DOHH2 (cell line): ENCODE results near the gene GLYATL1.

ENCODE experiments used
- H3F3A ChIP-seq: fragments of 200-600 bp; sonication (generic), shearing (Covaris generic); 2 replicates; pipeline ENCODE4 v1.6.0; 2016; ENCODE audit warnings: antibody characterized with exemption, mild to moderate bottlenecking; ENCODE audit not compliant: control insufficient read depth, insufficient read depth
- H3K27ac ChIP-seq: fragments of 200-600 bp; sonication (generic); 2 replicates; pipeline ENCODE4 v1.5.1; 2014; ENCODE audit warnings: low read depth, mild to moderate bottlenecking, low read length, moderate library complexity
- H3K27me3 ChIP-seq: fragments of 200-600 bp; sonication (generic); 2 replicates; pipeline ENCODE4 v1.6.1; 2014; ENCODE audit warnings: mild to moderate bottlenecking, low read length, mixed read lengths; ENCODE audit not compliant: control insufficient read depth
- H3K36me3 ChIP-seq: fragments of 200-600 bp; sonication (generic); 2 replicates; pipeline ENCODE4 v1.6.1; 2014; ENCODE audit warnings: mild to moderate bottlenecking, low read length, moderate library complexity, mixed read lengths; ENCODE audit not compliant: control insufficient read depth
- H3K4me1 ChIP-seq: fragments of 200-600 bp; sonication (generic); 2 replicates; pipeline ENCODE4 v1.6.1; 2014; ENCODE audit warnings: mild to moderate bottlenecking, low read length, mixed read lengths; ENCODE audit not compliant: control insufficient read depth
- H3K4me2 ChIP-seq: fragments of 200-600 bp; sonication (generic); 2 replicates; pipeline ENCODE4 v1.6.0; 2014; ENCODE audit warnings: mild to moderate bottlenecking, low read length, moderate library complexity
- H3K4me3 ChIP-seq: fragments of 200-600 bp; sonication (generic); 2 replicates; pipeline ENCODE4 v1.5.1; 2014; ENCODE audit warnings: mild to moderate bottlenecking, low read length, mixed read lengths
- H3K79me2 ChIP-seq: fragments of 200-600 bp; sonication (generic); 2 replicates; pipeline ENCODE4 v1.6.1; 2014; ENCODE audit warnings: mild to moderate bottlenecking, low read length, mixed read lengths; ENCODE audit not compliant: control insufficient read depth
- H3K9me2 ChIP-seq: fragments of 200-600 bp; sonication (generic); replicated peaks from 2 replicates; pipeline ENCODE4 v1.6.1; 2014; ENCODE audit warnings: mild to moderate bottlenecking, low read length, mixed read lengths; ENCODE audit not compliant: control insufficient read depth
- H3K9me3 ChIP-seq: fragments of 200-600 bp; sonication (generic); 2 replicates; pipeline ENCODE4 v1.6.1; 2014; ENCODE audit warnings: antibody characterized with exemption, low read length, mixed read lengths; ENCODE audit not compliant: control insufficient read depth, insufficient read depth
- H4K20me1 ChIP-seq: fragments of 200-600 bp; sonication (generic); 2 replicates; pipeline ENCODE4 v1.6.0; 2014; ENCODE audit warnings: low read depth, mild to moderate bottlenecking, antibody characterized with exemption, low read length, moderate library complexity; ENCODE audit not compliant: control insufficient read depth, insufficient read depth
- CTCF ChIP-seq: fragments of 200-600 bp; sonication (generic); IDR thresholded peaks from one replicate; pipeline ENCODE4 v1.5.1; 2014; ENCODE audit warnings: antibody characterized with exemption, mild to moderate bottlenecking, low read depth, low read length; ENCODE audit not compliant: poor library complexity, severe bottlenecking
- EZH2phosphoT487 ChIP-seq: fragments of 200-600 bp; sonication (generic); IDR thresholded peaks from 2 replicates; pipeline ENCODE4 v1.6.1; 2017; ENCODE audit warnings: borderline replicate concordance, mild to moderate bottlenecking, antibody characterized with exemption, low read length, moderate library complexity, mixed read lengths

The GLYATL1 gene

DNA sequence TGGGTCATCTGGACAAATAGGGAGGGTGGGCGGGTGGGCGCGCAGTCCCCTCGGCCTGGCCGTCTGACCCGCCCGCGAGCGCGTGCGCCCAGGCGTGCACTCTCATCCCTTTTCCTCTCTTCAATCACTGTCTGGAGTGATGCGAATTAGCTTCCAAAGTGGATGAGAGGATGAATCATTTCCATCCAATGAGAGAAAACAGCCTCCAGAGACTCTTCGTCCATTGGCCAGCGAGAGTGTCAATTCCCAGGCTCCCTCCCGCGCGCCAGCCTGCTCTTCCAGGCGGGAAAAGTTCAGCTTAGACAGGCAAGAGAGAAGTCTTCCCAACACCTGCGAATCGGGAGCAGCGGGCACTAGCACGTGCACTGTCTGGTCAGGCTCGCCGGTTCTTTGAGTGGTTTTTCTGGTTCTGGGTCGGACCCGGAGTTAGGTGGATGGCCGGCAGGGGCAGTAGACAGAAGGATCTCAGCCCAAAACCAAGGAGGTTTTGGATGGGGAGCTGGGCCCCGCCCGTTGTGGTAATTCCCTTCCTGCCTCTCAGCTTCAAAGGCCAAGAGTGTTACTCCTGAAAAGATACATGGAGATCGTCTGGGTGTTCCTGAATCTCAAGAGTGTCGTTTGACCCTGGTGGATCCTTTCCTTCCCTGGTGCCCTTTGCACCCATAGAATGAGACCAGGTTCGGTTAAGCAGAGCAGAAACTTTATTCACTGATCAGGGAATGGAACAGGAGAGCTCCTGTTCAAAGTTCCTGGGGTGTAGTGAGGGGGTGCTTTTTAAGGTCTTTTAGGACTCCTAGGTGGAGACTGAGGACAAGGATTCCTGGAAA lies 33.4 kb upstream of the GLYATL1 start:
- no peaks in the 10 kb centered on the region for H3K27me3 ChIP-seq
- no peaks in the 10 kb centered on the region for H4K20me1 ChIP-seq

DNA sequence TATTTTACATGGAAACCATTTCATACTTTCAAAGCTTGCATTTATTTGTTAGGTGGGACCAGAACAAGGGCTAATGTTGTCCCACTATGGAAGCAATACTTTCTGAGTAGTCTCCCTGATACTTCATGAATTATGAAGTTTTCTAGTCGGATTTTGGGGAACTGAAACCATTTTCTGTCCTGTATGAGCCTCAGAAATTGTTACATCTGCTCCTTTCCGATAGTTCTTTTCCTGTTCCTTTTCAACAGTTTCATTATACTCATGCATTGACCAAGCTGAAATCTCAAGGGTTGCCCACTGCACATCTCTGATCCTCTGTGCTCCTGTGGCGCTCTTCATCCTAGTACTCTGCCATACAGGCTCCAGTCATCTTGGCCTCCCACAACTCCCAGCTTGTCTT lies 31.5 kb upstream of the GLYATL1 start:
- Histone ChIP-seq H3K36me3 (no peaks in the 10 kb centered on the region), H4K20me1 (no peaks in the 10 kb centered on the region), H3K27ac (peak overlapping the region; percentile 43; the same call in 1 of the 2 replicates), H3K9me3 (peaks cover 11% of the 10 kb centered on the region; the same call in 1 of the 2 replicates), H3K79me2 (no peaks in the 10 kb centered on the region), H3K27me3 (no peaks in the 10 kb centered on the region), H3K4me2 (peak overlapping the region; percentile 46), H3F3A (peaks cover 2% of the 10 kb centered on the region; the same call in 1 of the 2 replicates), H3K4me3 (no peak overlapping the region), H3K4me1 (peaks cover 13% of the 10 kb centered on the region), H3K9me2 (no peaks in the 10 kb centered on the region)
- TF ChIP-seq CTCF (no peak), EZH2phosphoT487 (no peak)

More for the DNA sequence above, 33.4 kb upstream of the GLYATL1 start:
- H3K36me3 ChIP-seq: no peaks in the 10 kb centered on the region
- no peak overlapping the region for H3K4me2 ChIP-seq
- no peak for TF ChIP-seq EZH2phosphoT487
- no peak for TF ChIP-seq CTCF
- H3K9me3 ChIP-seq: peaks cover 11% of the 10 kb centered on the region; the same call in 1 of the 2 replicates
- no peaks in the 10 kb centered on the region for H3K79me2 ChIP-seq
- H3K4me3 ChIP-seq: no peak overlapping the region
- no peak overlapping the region for H3K27ac ChIP-seq
- no peaks in the 10 kb centered on the region for H3K9me2 ChIP-seq
- H3K4me1 ChIP-seq: peaks cover 13% of the 10 kb centered on the region
- H3F3A ChIP-seq: peaks cover 2% of the 10 kb centered on the region; the same call in 1 of the 2 replicates

- Histone ChIP-seq H3K79me2 (no peaks in the 10 kb centered on the region), H3K4me2 (no peak overlapping the region), H3K27ac (no peak overlapping the region)
These were observed 27.2 kb upstream of the GLYATL1 start for GRCh38 chr11:58912124-58912523.

GRCh38 chr11:58913685-58914084 lies 25.6 kb upstream of the GLYATL1 start:
- H4K20me1 ChIP-seq: no peaks in the 10 kb centered on the region
- peaks cover 21% of the 10 kb centered on the region for H3K9me3 ChIP-seq
- H3K4me2 ChIP-seq: no peak overlapping the region
- no peak overlapping the region for H3K27ac ChIP-seq
- no peak overlapping the region for H3K4me3 ChIP-seq
- no peaks in the 10 kb centered on the region for H3K4me1 ChIP-seq
- H3K36me3 ChIP-seq: no peaks in the 10 kb centered on the region
- H3K79me2 ChIP-seq: no peaks in the 10 kb centered on the region
- TF ChIP-seq CTCF: no peak
- no peak for TF ChIP-seq EZH2phosphoT487
- H3F3A ChIP-seq: no peaks in the 10 kb centered on the region
- H3K9me2 ChIP-seq: no peaks in the 10 kb centered on the region
- H3K27me3 ChIP-seq: no peaks in the 10 kb centered on the region

More at GRCh38 chr11:58912124-58912523, 27.2 kb upstream of the GLYATL1 start:
- Histone ChIP-seq H3K4me3 (no peak overlapping the region), H3K4me1 (peaks cover 11% of the 10 kb centered on the region), H3K9me2 (no peaks in the 10 kb centered on the region), H4K20me1 (no peaks in the 10 kb centered on the region), H3K27me3 (no peaks in the 10 kb centered on the region), H3K9me3 (peaks cover 14% of the 10 kb centered on the region), H3K36me3 (no peaks in the 10 kb centered on the region), H3F3A (peaks cover 2% of the 10 kb centered on the region; the same call in 1 of the 2 replicates)
- no peak for TF ChIP-seq EZH2phosphoT487
